Spleen (tissue), 11 donors: ENCODE results near the gene CCNF. TPM values are rescaled to one million over a fixed set of nuclear protein-coding genes. Genes with fewer than 3 reads are reported as not detected.
A peak's percentile ranks its signal among the peaks of the same experiment; 100 is the strongest.

Experiments
- DNase-seq: peaks from one replicate; pipeline ENCODE4 v3.0.0-alpha.2; 2020
- H3K27ac ChIP-seq, 8 donors: fragments of 200-600 bp; sonication (generic) in 7 of 8; 1 replicate in 4 of 8; 2 replicates in 4 of 8; pipeline versions ENCODE4 v1.5.0 to v1.8.0; 2016 to 2021; ENCODE audit warnings: inconsistent platforms in 4 of 8, mild to moderate bottlenecking in 4 of 8, moderate library complexity in 1 of 8
- H3K27me3 ChIP-seq, 7 donors: fragments of 200-600 bp; sonication (generic) in 6 of 7; replicated peaks in 1 of 7; 1 replicate in 4 of 7; 2 replicates in 3 of 7; pipeline versions ENCODE4 v1.5.0 to v1.8.0; 2016 to 2021; ENCODE audit warnings: inconsistent platforms in 3 of 7, mild to moderate bottlenecking in 1 of 7
- H3K36me3 ChIP-seq, 6 donors: fragments of 200-600 bp; sonication (generic) in 5 of 6; 1 replicate in 4 of 6; 2 replicates in 2 of 6; pipeline versions ENCODE4 v1.5.0 to v1.8.0; 2016 to 2021; ENCODE audit warnings: inconsistent platforms in 2 of 6
- H3K4me1 ChIP-seq, 6 donors: fragments of 200-600 bp; sonication (generic) in 5 of 6; 1 replicate in 3 of 6; 2 replicates in 3 of 6; pipeline versions ENCODE4 v1.5.0 to v1.8.0; 2016 to 2021; ENCODE audit warnings: inconsistent platforms in 3 of 6
- H3K4me3 ChIP-seq, 8 donors: fragments of 200-600 bp; sonication (generic) in 7 of 8; 1 replicate in 4 of 8; 2 replicates in 4 of 8; pipeline versions ENCODE4 v1.5.0 to v1.8.0; 2016 to 2021; ENCODE audit warnings: inconsistent platforms in 4 of 8, mild to moderate bottlenecking in 4 of 8, moderate library complexity in 2 of 8
- H3K9me3 ChIP-seq, 8 donors: fragments of 200-600 bp; sonication (generic) in 7 of 8; 1 replicate in 4 of 8; 2 replicates in 4 of 8; pipeline versions ENCODE4 v1.5.0 to v1.8.0; 2016 to 2021; ENCODE audit warnings: inconsistent platforms in 4 of 8
- POLR2A ChIP-seq, 3 donors: fragments of 450-650 bp; IDR thresholded peaks; one replicate each; pipeline ENCODE4 v1.5.1; 2017; ENCODE audit warnings: antibody characterized with exemption in 3 of 3, mild to moderate bottlenecking in 1 of 3
- POLR2AphosphoS5 ChIP-seq, 3 donors: sonication (generic); formaldehyde crosslinking; IDR thresholded peaks; one replicate each; pipeline ENCODE4 v1.5.1; 2017; ENCODE audit warnings: antibody characterized with exemption in 3 of 3
- WGBS, 5 donors: extraction: QIAGEN DNeasy Blood & Tissue Kit in 3 of 5; methylation state at CpG; one replicate each; pipeline versions ENCODE4 v1.1.5 to v1.1.7; 2013 to 2018; 5-methylcytosine and 5-hydroxymethylcytosine counted together
- intact Hi-C: fragments of 100-400 bp; cut with DNase I; formaldehyde crosslinking; loops from one replicate; pipeline ENCODE4 v1.15.0; 2023; ENCODE audit warnings: low total_unique reads
- polyA plus RNA-seq, 3 donors: library from polyadenylated mRNA; stranded (reverse); fragments of 200-250 nt; gene quantifications; one replicate each; pipeline ENCODE4 v1.2.1, GENCODE V29; 2013
- total RNA-seq, 7 donors: library from RNA; depleted of rRNA in 3 of 7; stranded (reverse); fragments of >200 nt in 3 of 7; fragmentation: NEBNext Ultra II Directional in 4 of 7; extraction: Animal tissue kit (Norgen Biotek cat#: 25700) in 4 of 7; gene quantifications; one replicate each; pipeline versions ENCODE4 v1.1.0 to v1.2.1, GENCODE V29; 2016 to 2021
- TF ChIP-seq, protein P1 (sequence below), 11 experiments: fragments of 200-600 bp in 7 of 11; fragments of 450-650 bp in 4 of 11; sonication (generic) in 4 of 11; IDR thresholded peaks in 8 of 11; conservative IDR thresholded peaks in 3 of 11; 1 replicate in 7 of 11; 2 replicates in 4 of 11; pipeline versions ENCODE4 v1.4.0 to v1.8.0; 2016 to 2021; ENCODE audit warnings: antibody characterized with exemption in 11 of 11, inconsistent platforms in 4 of 11, mild to moderate bottlenecking in 1 of 11
- donor health status: healthy with polysubstance abuse.
- donor health status: DM: no; HTN: no; CAD: no; lungs with moderate emphysema.
- donor health status: DM: no; HTN: no; CAD: no.
- donor health status: Bipolar disorder and iron deficiency.
- donor health status: healthy.
- donor health status: DM: no; HTN: no; CAD: no.
- donor health status: DM: yes; HTN: yes; CAD: no.

CCNF gene
- total and polyA plus RNA-seq, 10 donors, result 1.5 to 11.1 (median 4.7) TPM

DNA sequence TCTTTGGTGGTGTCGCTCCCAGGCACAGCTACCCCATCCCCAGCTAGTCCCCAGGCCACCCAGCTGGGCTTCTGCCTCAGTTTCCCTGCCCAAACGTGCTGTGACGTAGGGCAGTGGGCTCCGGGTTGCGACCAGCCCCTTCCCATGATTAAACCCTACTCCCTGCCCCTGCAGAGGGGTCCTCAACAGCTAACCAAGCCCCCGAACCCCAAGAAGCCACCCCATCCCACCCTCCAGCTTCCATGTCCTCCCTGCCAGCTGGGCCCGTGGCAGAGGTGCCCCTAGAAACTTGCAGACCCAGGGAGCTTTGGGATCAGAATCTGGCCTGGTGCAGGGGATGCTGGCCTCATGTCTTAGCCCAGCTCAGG lies 41.0 kb downstream of the CCNF start:
- TF ChIP-seq POLR2AphosphoS5 (IDR thresholded peaks at IDR 0.05), result no peak
- TF ChIP-seq POLR2A (IDR thresholded peaks at IDR 0.05), result no peak
- TF ChIP-seq, protein P1, sequence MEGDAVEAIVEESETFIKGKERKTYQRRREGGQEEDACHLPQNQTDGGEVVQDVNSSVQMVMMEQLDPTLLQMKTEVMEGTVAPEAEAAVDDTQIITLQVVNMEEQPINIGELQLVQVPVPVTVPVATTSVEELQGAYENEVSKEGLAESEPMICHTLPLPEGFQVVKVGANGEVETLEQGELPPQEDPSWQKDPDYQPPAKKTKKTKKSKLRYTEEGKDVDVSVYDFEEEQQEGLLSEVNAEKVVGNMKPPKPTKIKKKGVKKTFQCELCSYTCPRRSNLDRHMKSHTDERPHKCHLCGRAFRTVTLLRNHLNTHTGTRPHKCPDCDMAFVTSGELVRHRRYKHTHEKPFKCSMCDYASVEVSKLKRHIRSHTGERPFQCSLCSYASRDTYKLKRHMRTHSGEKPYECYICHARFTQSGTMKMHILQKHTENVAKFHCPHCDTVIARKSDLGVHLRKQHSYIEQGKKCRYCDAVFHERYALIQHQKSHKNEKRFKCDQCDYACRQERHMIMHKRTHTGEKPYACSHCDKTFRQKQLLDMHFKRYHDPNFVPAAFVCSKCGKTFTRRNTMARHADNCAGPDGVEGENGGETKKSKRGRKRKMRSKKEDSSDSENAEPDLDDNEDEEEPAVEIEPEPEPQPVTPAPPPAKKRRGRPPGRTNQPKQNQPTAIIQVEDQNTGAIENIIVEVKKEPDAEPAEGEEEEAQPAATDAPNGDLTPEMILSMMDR (IDR thresholded peaks at IDR 0.05 in 8 of 11, conservative IDR thresholded peaks at IDR 0.05 in 3 of 11), result no peak
- Histone ChIP-seq H3K4me1 (peaks cover 14 to 78% (median 67%) of the 10 kb centered on the region in 6 donors), H3K27me3 (peaks cover 0 to 83% (median 65%) of the 10 kb centered on the region in 7 donors), H3K9me3 (no peaks in the 10 kb centered on the region), H3K4me3 (no peak overlapping the region), H3K27ac (no peak overlapping the region), H3K36me3 (no peaks in the 10 kb centered on the region)
- 84 to 89% (median 86%) methylated on average over 3 to 7 of the region's 7 CpGs for WGBS, 5 donors
- no peak for DNase-seq
- intact Hi-C loops, result no loop called here

DNA sequence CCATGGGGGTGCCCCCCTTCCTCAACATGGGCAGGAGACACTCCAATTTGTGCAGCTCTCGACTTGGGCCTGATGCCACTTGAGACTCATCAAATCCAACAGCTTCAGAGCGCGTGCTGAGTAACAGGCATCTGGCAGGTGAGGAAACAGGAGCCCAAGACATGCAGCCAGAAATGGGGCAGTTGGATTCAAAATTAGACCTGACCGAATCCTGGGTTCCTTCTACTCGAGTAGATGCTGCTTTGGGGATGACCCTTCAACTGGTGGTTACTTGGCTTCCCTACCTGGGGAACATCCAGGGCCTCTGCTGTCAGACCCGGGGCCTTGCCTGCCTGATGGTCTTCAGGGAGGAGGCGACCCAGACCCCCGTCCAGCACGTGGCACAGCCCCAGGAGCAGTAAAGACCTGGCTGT lies 41.4 kb downstream of the CCNF start:
- peaks cover 16 to 82% (median 70%) of the 10 kb centered on the region in 6 donors for H3K4me1 ChIP-seq
- 35 to 59% (median 41%) methylated on average over 8 to 9 of the region's 9 CpGs for WGBS, 5 donors
- TF ChIP-seq, protein P1 (IDR thresholded peaks at IDR 0.05 in 8 of 11, conservative IDR thresholded peaks at IDR 0.05 in 3 of 11), result no peak
- TF ChIP-seq POLR2AphosphoS5 (IDR thresholded peaks at IDR 0.05) (no peak), POLR2A (IDR thresholded peaks at IDR 0.05) (no peak)

DNA sequence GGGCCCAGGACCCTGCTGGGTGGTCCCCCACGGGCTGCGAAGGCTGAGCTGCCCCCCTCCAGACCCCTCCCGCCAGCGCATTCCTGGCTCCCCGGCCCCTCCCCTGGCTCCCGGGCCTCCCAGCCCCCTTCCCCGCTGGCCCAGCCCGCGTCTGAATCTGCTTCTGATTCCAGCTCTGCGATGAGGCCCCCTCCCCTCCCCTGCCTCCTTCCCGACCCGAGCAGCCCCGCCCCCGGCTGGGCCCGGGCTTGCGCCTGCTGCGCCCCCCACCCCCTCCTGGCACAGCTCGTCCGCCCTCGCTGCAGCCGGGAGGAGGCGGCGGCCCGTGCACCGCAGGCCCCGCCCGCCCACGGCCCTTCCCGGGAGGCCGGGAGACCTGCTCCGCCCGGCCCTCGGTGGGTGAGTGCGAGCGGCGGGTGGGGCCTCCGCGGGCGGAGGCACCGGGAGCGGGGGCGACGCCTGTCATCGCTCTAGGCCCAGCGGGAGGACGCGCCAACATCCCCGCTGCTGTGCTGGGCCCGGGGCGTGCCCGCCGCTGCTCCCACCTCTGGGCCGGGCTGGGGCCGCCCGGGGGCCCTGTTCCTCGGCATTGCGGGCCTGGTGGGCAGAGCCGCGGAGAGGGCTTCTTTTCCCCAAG lies 41.9 kb downstream of the CCNF start, which contains the start of gene NTN3:
Gene NTN3, plus strand, starts transcription at position 282 of the 637 bp plus-strand sequence. CDS start 405 bp downstream, outside the sequence.
- no peak for DNase-seq
- intact Hi-C loops, result no loop called here
- H3K27ac ChIP-seq, result no peak within 1 kb of the TSS
- no peaks in the 10 kb centered on the region for H3K9me3 ChIP-seq
- no peaks in the 10 kb centered on the region for H3K36me3 ChIP-seq
- H3K27me3 ChIP-seq, result peaks cover 0 to 83% (median 65%) of the 10 kb centered on the region in 7 donors
- WGBS, 5 donors, result 1 to 3% (median 2%) methylated on average over 11 to 59 of the region's 59 CpGs
- TF ChIP-seq POLR2AphosphoS5 (IDR thresholded peaks at IDR 0.05) (no peak), POLR2A (IDR thresholded peaks at IDR 0.05) (no peak)
- TF ChIP-seq, protein P1 (IDR thresholded peaks at IDR 0.05 in 8 of 11, conservative IDR thresholded peaks at IDR 0.05 in 3 of 11), result no peak
- H3K4me1 ChIP-seq, result peaks cover 20 to 88% (median 75%) of the 10 kb centered on the region in 6 donors
- peak within 1 kb of the TSS in 4 of 8 donors; percentile 10 to 55 (median 20) for H3K4me3 ChIP-seq

More for the DNA sequence above, 41.4 kb downstream of the CCNF start:
- no peaks in the 10 kb centered on the region for H3K36me3 ChIP-seq
- intact Hi-C loops, result no loop called here
- peak overlapping the region in 1 of 8 donors; percentile 55 for H3K4me3 ChIP-seq
- DNase-seq, result no peak
- no peak overlapping the region for H3K27ac ChIP-seq
- no peaks in the 10 kb centered on the region for H3K9me3 ChIP-seq
- peaks cover 0 to 83% (median 65%) of the 10 kb centered on the region in 7 donors for H3K27me3 ChIP-seq

DNA sequence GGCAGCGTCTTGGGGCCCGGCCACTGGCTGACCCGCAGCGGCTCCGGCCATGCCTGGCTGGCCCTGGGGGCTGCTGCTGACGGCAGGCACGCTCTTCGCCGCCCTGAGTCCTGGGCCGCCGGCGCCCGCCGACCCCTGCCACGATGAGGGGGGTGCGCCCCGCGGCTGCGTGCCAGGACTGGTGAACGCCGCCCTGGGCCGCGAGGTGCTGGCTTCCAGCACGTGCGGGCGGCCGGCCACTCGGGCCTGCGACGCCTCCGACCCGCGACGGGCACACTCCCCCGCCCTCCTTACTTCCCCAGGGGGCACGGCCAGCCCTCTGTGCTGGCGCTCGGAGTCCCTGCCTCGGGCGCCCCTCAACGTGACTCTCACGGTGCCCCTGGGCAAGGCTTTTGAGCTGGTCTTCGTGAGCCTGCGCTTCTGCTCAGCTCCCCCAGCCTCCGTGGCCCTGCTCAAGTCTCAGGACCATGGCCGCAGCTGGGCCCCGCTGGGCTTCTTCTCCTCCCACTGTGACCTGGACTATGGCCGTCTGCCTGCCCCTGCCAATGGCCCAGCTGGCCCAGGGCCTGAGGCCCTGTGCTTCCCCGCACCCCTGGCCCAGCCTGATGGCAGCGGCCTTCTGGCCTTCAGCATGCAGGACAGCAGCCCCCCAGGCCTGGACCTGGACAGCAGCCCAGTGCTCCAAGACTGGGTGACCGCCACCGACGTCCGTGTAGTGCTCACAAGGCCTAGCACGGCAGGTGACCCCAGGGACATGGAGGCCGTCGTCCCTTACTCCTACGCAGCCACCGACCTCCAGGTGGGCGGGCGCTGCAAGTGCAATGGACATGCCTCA lies 42.6 kb downstream of the CCNF start:
- Histone ChIP-seq H3K27ac (no peak overlapping the region), H3K9me3 (no peaks in the 10 kb centered on the region), H3K36me3 (no peaks in the 10 kb centered on the region), H3K27me3 (peaks cover 0 to 76% (median 65%) of the 10 kb centered on the region in 7 donors), H3K4me1 (peaks cover 20 to 95% (median 77%) of the 10 kb centered on the region in 6 donors), H3K4me3 (peak overlapping the region in 4 of 8 donors; percentile 10 to 55 (median 20))
- DNase-seq, result no peak
- 10 to 54% (median 34%) methylated on average over 23 to 61 of the region's 61 CpGs for WGBS, 5 donors
- peak in 1 of 3 donors; percentile 36 for TF ChIP-seq POLR2AphosphoS5 (IDR thresholded peaks at IDR 0.05)
- TF ChIP-seq, protein P1 (IDR thresholded peaks at IDR 0.05 in 8 of 11, conservative IDR thresholded peaks at IDR 0.05 in 3 of 11), result no peak
- intact Hi-C loops, result no loop called here
